ENCODE measurements around the gene PLPP4.
A peak's percentile ranks its signal among the peaks of the same experiment; 100 is the strongest.

PLPP4 gene

GRCh38 chr10:120432209-120432608, 24.8 kb upstream of the PLPP4 start:
- peak in 1 of 2 experiments; percentile 62 for DNase-seq (ENCODE audit: low read depth in 1 of 2, low spot score in 1 of 2)
- in situ Hi-C loops (cut with HindIII; ENCODE audit: low pct_unique_long_range_greater_than_20kb, low sequenced_read_pairs), result no loop called here

GRCh38 chr10:120433141-120433540, 23.9 kb upstream of the PLPP4 start:
- in situ Hi-C loops (cut with HindIII; ENCODE audit: low pct_unique_long_range_greater_than_20kb, low sequenced_read_pairs), result no loop called here
- TF ChIP-seq JUND (IDR thresholded peaks at IDR 0.05; ENCODE audit: low read depth), result no peak
- no peak for DNase-seq (ENCODE audit: low read depth in 1 of 2, low spot score in 1 of 2)

More at GRCh38 chr10:120432209-120432608, 24.8 kb upstream of the PLPP4 start:
- TF ChIP-seq JUND (IDR thresholded peaks at IDR 0.05; ENCODE audit: low read depth), result no peak

DNA sequence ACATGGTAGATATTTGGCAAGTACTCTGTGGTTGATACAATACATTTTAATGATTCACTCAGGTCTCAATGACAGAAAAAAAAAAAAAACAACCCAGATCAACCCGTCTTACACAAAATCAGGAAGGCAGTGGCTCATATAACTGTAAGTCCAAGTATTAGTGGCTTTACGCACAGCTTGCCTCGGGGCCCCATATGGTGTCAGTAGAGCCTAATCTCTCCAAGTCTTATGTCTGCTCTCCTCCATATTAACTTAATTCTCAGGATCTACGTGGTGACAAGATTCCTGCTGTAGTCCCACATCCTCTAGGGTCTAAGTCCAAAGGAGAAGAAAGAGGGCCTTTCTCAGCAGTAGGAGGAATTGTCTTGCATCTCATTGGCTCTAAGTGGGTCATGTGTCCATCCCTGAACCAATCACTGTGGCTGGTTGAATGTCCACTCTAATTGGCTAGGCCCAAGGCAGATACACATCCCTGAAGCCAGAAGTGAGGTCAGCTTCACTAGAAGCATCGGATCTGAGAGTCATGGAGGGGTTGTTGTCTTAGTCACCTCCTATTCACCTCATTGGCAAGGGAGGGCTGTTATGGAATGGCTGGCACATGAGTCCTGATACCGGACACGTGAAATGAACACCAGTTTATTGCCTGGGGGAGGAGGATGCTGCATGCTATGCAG, 20.5 kb upstream of the PLPP4 start:
- no peak for TF ChIP-seq JUND (IDR thresholded peaks at IDR 0.05; ENCODE audit: low read depth)
- no peak for DNase-seq (ENCODE audit: low read depth in 1 of 2, low spot score in 1 of 2)
- in situ Hi-C loops (cut with HindIII; ENCODE audit: low pct_unique_long_range_greater_than_20kb, low sequenced_read_pairs), result no loop called here

GRCh38 chr10:120437541-120437940, 19.5 kb upstream of the PLPP4 start:
- no peak for TF ChIP-seq JUND (IDR thresholded peaks at IDR 0.05; ENCODE audit: low read depth)

GRCh38 chr10:120451968-120452367, 5.1 kb upstream of the PLPP4 start:
- no peak for DNase-seq (ENCODE audit: low read depth in 1 of 2, low spot score in 1 of 2)
- in situ Hi-C loops (cut with HindIII; ENCODE audit: low pct_unique_long_range_greater_than_20kb, low sequenced_read_pairs), result no loop called here
- TF ChIP-seq JUND (IDR thresholded peaks at IDR 0.05; ENCODE audit: low read depth), result no peak

More at GRCh38 chr10:120437541-120437940, 19.5 kb upstream of the PLPP4 start:
- in situ Hi-C loops (cut with HindIII; ENCODE audit: low pct_unique_long_range_greater_than_20kb, low sequenced_read_pairs), result no loop called here
- DNase-seq (ENCODE audit: low read depth in 1 of 2, low spot score in 1 of 2), result no peak

DNA sequence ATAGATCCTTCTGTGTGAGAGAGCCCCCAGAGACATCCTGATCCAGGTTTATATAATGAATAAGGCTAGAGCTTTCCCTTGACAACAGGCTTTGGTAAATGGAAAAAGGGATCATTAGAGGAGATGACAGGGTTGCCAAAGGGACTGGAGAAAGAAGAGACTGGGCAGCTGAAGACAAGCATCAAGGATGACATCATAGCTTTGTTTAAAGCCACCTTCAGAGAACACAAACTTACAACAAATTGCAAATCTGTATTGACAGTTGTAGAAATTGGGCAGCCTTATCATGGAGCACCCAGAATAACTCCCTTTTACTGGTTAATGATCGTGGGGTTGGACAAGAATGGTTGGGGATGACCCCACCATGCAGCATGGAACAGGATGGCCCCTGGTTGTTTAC, 3.7 kb upstream of the PLPP4 start:
- no peak for TF ChIP-seq JUND (IDR thresholded peaks at IDR 0.05; ENCODE audit: low read depth)
- no peak for DNase-seq (ENCODE audit: low read depth in 1 of 2, low spot score in 1 of 2)
- in situ Hi-C loops (cut with HindIII; ENCODE audit: low pct_unique_long_range_greater_than_20kb, low sequenced_read_pairs), result no loop called here

DNA sequence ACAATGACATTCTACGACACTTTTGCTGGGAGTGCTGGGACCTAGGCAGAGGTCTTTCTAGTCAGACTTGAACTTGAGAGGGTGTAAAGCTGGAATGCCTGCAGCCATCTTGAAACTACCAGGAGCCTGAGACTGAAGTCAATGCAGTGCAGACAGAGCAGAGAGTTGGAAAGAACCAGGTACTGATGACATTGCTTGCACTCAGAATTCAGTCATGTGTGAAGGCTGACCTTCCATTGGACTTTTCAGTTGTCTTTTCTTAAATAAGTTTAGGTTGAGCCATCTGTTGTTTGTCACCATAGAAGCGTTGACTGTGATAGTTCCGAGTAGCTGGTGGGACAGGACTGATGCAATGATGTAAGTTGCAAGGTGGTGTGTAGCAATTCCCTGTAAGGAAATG, 3.1 kb upstream of the PLPP4 start:
- no peak for TF ChIP-seq JUND (IDR thresholded peaks at IDR 0.05; ENCODE audit: low read depth)
- no peak for DNase-seq (ENCODE audit: low read depth in 1 of 2, low spot score in 1 of 2)
- in situ Hi-C loops (cut with HindIII; ENCODE audit: low pct_unique_long_range_greater_than_20kb, low sequenced_read_pairs), result no loop called here

DNA sequence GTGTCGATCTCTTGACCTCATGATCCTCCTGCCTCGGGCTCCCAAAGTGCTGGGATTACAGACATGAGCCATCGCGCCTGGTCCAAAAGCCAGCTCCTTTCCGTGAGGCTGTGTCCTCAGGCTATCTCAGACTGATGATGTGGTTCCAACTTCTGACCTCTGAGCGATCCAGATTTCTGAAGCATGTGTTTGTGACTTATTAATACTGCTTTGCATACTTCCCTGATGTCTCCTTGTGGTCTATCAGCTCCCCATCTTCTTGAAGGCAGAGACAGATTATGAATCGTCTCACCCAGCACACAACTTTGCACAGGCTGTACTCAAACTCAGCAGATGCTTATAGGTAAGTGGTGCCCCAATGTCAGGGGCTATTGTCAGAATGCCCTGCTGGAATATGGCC, 2.0 kb upstream of the PLPP4 start:
- TF ChIP-seq JUND (IDR thresholded peaks at IDR 0.05; ENCODE audit: low read depth), result no peak
- no peak for DNase-seq (ENCODE audit: low read depth in 1 of 2, low spot score in 1 of 2)
- in situ Hi-C loops (cut with HindIII; ENCODE audit: low pct_unique_long_range_greater_than_20kb, low sequenced_read_pairs), result no loop called here

GRCh38 chr10:120455606-120456005, 1.4 kb upstream of the PLPP4 start:
- in situ Hi-C loops (cut with HindIII; ENCODE audit: low pct_unique_long_range_greater_than_20kb, low sequenced_read_pairs), result no loop called here

GRCh38 chr10:120456143-120456625, 843 bp upstream of the PLPP4 start:
- in situ Hi-C loops (cut with HindIII; ENCODE audit: low pct_unique_long_range_greater_than_20kb, low sequenced_read_pairs), result no loop called here
- no peak for TF ChIP-seq JUND (IDR thresholded peaks at IDR 0.05; ENCODE audit: low read depth)
- peak in 1 of 2 experiments; percentile 9 for DNase-seq (ENCODE audit: low read depth in 1 of 2, low spot score in 1 of 2)

More at GRCh38 chr10:120455606-120456005, 1.4 kb upstream of the PLPP4 start:
- no peak for TF ChIP-seq JUND (IDR thresholded peaks at IDR 0.05; ENCODE audit: low read depth)
- peak; percentile 29 to 54 for DNase-seq (ENCODE audit: low read depth in 1 of 2, low spot score in 1 of 2)

DNA sequence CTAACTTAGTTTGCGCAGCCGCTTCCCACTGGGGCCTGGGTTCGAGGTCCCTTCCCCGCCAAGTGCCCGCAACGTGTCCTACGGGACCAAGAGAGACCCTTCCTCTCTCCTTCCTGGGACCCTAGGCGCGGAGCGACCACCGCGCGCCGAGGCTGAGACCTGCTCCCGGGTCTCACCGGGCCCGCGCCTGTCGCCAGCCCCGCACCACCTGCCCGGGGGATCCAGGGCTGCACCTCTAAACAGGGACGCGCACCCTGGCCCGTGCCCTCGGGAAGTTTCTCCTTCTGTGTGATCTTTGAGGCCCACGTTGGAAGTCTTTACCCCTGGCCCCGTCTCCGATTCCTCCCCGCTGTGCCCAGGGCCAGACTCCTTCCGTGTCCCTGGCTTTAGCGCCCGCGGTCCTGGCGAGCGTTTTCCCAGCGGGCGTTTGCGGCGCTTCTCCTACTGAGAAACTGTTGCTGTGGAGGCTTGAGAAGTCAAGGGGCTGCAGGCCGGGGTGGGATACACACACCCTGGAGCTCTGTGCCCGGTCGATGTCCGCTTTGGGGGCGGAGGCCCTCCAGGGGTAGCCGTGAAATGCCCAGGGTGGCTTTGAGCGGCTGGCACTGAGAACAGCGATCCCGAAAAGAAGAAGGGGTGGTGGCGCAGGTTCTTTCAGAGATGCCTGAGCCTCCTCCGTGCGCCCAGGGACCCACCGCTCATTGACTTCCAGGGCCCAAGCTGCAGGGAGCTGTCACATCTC, 575 bp downstream of the PLPP4 start:
- DNase-seq (ENCODE audit: low read depth in 1 of 2, low spot score in 1 of 2), result no peak
- no peak for TF ChIP-seq JUND (IDR thresholded peaks at IDR 0.05; ENCODE audit: low read depth)
- in situ Hi-C loops (cut with HindIII; ENCODE audit: low pct_unique_long_range_greater_than_20kb, low sequenced_read_pairs), result no loop called here

- DNase-seq (ENCODE audit: low read depth in 1 of 2, low spot score in 1 of 2), result no peak
- no peak for TF ChIP-seq JUND (IDR thresholded peaks at IDR 0.05; ENCODE audit: low read depth)
- in situ Hi-C loops (cut with HindIII; ENCODE audit: low pct_unique_long_range_greater_than_20kb, low sequenced_read_pairs), result no loop called here
Observed at GRCh38 chr10:120458432-120458831, 1.4 kb downstream of the PLPP4 start.

DNA sequence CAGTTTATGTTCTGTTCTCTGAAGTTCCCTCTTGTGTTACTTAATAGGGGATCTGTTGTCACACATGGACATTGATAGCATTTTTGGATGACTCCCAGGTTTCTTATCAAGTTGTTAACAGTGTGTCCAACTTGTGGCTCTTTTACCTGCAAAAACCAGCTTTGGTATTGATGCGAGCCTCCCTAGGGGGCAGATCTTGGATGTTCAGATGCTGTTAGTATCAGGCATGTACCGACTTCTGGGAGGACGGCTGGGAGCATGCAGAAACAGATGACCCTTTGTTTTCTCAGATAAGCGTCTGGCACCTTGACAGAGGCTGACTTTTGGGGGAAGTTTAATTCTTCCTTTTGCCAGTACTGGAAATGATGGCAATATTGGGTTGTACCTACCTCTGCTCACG, 2.2 kb downstream of the PLPP4 start:
- in situ Hi-C loops (cut with HindIII; ENCODE audit: low pct_unique_long_range_greater_than_20kb, low sequenced_read_pairs), result no loop called here
- DNase-seq (ENCODE audit: low read depth in 1 of 2, low spot score in 1 of 2), result no peak
- no peak for TF ChIP-seq JUND (IDR thresholded peaks at IDR 0.05; ENCODE audit: low read depth)
